Hepatocyte (in vitro differentiated cells): ENCODE results near the gene SALL1.

Experiments used
- CTCF ChIP-seq: fragments of 200-600 bp; sonication (generic); IDR thresholded peaks from 2 replicates; pipeline ENCODE4 v1.5.1; 2016; ENCODE audit warnings: antibody characterized with exemption, mild to moderate bottlenecking; ENCODE audit not compliant: poor library complexity
- EZH2 ChIP-seq: fragments of 200-600 bp; sonication (generic); IDR thresholded peaks from 2 replicates; pipeline ENCODE4 v1.6.1; 2016; ENCODE audit warnings: antibody characterized with exemption, mild to moderate bottlenecking, borderline replicate concordance

- TF ChIP-seq CTCF (no peak), EZH2 (no peak)
Observed at GRCh38 chr16:51163366-51163765, 12.3 kb upstream of the SALL1 start.
